Gastrocnemius medialis (tissue), 4 donors: ENCODE results near the gene IGSF21. TPM values are rescaled to one million over a fixed set of nuclear protein-coding genes. Genes with fewer than 3 reads are reported as not detected.

ENCODE experiments used
- ATAC-seq, 2 donors: fragments of 150-250 bp; one replicate each; pipeline ENCODE4 v1.9.1; 2016
- DNase-seq, 2 donors: peaks; one replicate each; pipeline ENCODE4 v3.0.0-alpha.2; 2019
- H3K27ac ChIP-seq, 4 donors: fragments of 200-600 bp; sonication (generic); 1 replicate in 1 of 4; 2 replicates in 3 of 4; pipeline ENCODE4 v1.5.1; 2016 to 2018; ENCODE audit warnings: mild to moderate bottlenecking in 2 of 4, moderate library complexity in 1 of 4
- H3K27me3 ChIP-seq, 3 donors: fragments of 200-600 bp; sonication (generic) in 2 of 3; 1 replicate in 1 of 3; 2 replicates in 2 of 3; pipeline versions ENCODE4 v1.5.1 to v1.6.0; 2016 to 2019; ENCODE audit warnings: mild to moderate bottlenecking in 1 of 3, moderate library complexity in 1 of 3
- H3K36me3 ChIP-seq, 2 donors: fragments of 200-600 bp; sonication (generic) in 1 of 2; one replicate each; pipeline ENCODE4 v1.5.1; 2017 to 2018
- H3K4me1 ChIP-seq, 2 donors: fragments of 200-600 bp; sonication (generic) in 1 of 2; one replicate each; pipeline ENCODE4 v1.5.1; 2016 to 2017; ENCODE audit warnings: mild to moderate bottlenecking in 2 of 2
- H3K4me3 ChIP-seq, 4 donors: fragments of 200-600 bp; sonication (generic) in 3 of 4; 1 replicate in 1 of 4; 2 replicates in 3 of 4; pipeline ENCODE4 v1.5.1; 2016 to 2019; ENCODE audit warnings: mild to moderate bottlenecking in 2 of 4
- H3K9me3 ChIP-seq, 3 donors: fragments of 200-600 bp; sonication (generic) in 2 of 3; 1 replicate in 1 of 3; 2 replicates in 2 of 3; pipeline ENCODE4 v1.5.1; 2016 to 2019
- POLR2A ChIP-seq, 2 donors: fragments of 450-650 bp; IDR thresholded peaks; one replicate each; pipeline ENCODE4 v1.6.1; 2017; ENCODE audit warnings: antibody characterized with exemption in 2 of 2, mild to moderate bottlenecking in 2 of 2, moderate library complexity in 2 of 2
- in situ Hi-C, 4 donors: fragments of 200-750 bp; cut with MboI; loops; one replicate each; pipeline versions ENCODE4 v1.15.0 to v1.8.0; 2017; ENCODE audit warnings: low sequenced_read_pairs in 4 of 4
- intact Hi-C: fragments of 100-400 bp; cut with DNase I; formaldehyde crosslinking; loops from one replicate; pipeline ENCODE4 v1.15.1; 2023; ENCODE audit warnings: low total_unique reads
- total RNA-seq, 4 donors: library from RNA; depleted of rRNA; stranded (reverse); fragments of >200 nt; gene quantifications; one replicate each; pipeline versions ENCODE4 v1.1.0 to v1.2.3, GENCODE V29; 2016
- TF ChIP-seq, protein P1 (sequence below), 5 experiments: fragments of 450-650 bp in 3 of 5; fragments of 200-600 bp in 2 of 5; sonication (generic) in 2 of 5; IDR thresholded peaks in 4 of 5; conservative IDR thresholded peaks in 1 of 5; 1 replicate in 4 of 5; 2 replicates in 1 of 5; pipeline ENCODE4 v1.5.1; 2016 to 2019; ENCODE audit warnings: antibody characterized with exemption in 5 of 5, mild to moderate bottlenecking in 3 of 5, moderate library complexity in 3 of 5

IGSF21 gene
- total RNA-seq, 4 donors from 2014 or later, result 0.32 to 0.66 (median 0.53) TPM

DNA sequence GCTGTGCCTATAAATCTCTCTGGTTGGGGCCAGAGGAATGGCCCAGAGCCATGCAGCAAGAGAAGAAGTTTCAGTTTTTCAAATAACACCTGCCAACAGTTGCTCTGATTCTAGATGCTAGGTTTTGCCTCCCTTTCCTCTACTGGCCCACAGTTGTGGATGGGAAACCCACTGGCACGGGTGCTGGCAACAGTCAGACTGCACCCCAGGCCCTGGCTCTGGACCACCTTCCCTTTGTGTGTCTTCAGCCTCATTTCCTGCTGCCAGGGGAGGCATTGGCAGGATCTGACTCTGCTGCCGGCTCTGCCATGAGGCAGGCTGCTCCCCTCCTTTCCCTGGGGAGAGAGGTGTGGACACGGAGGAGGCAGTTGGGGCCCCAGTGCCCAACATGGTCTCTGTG lies 142.0 kb downstream of the IGSF21 start:
- intact Hi-C loops, result no loop called here
- Histone ChIP-seq H3K4me1 (no peaks in the 10 kb centered on the region), H3K4me3 (no peak overlapping the region), H3K36me3 (no peaks in the 10 kb centered on the region), H3K27ac (no peak overlapping the region), H3K27me3 (peaks cover 0 to 6% (median 0%) of the 10 kb centered on the region in 3 donors), H3K9me3 (no peaks in the 10 kb centered on the region)
- in situ Hi-C loops, result no loop called here
- no peak for TF ChIP-seq POLR2A (IDR thresholded peaks at IDR 0.05)
- TF ChIP-seq, protein P1, sequence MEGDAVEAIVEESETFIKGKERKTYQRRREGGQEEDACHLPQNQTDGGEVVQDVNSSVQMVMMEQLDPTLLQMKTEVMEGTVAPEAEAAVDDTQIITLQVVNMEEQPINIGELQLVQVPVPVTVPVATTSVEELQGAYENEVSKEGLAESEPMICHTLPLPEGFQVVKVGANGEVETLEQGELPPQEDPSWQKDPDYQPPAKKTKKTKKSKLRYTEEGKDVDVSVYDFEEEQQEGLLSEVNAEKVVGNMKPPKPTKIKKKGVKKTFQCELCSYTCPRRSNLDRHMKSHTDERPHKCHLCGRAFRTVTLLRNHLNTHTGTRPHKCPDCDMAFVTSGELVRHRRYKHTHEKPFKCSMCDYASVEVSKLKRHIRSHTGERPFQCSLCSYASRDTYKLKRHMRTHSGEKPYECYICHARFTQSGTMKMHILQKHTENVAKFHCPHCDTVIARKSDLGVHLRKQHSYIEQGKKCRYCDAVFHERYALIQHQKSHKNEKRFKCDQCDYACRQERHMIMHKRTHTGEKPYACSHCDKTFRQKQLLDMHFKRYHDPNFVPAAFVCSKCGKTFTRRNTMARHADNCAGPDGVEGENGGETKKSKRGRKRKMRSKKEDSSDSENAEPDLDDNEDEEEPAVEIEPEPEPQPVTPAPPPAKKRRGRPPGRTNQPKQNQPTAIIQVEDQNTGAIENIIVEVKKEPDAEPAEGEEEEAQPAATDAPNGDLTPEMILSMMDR (IDR thresholded peaks at IDR 0.05 in 4 of 5, conservative IDR thresholded peaks at IDR 0.05 in 1 of 5), result no peak
- ATAC-seq, result no peak
- DNase-seq, result no peak

GRCh38 chr1:18253093-18253492 lies 145.5 kb downstream of the IGSF21 start:
- Histone ChIP-seq H3K9me3 (no peaks in the 10 kb centered on the region), H3K4me1 (no peaks in the 10 kb centered on the region), H3K4me3 (no peak overlapping the region), H3K36me3 (no peaks in the 10 kb centered on the region), H3K27me3 (peaks cover 0 to 6% (median 0%) of the 10 kb centered on the region in 3 donors), H3K27ac (no peak overlapping the region)
- no peak for DNase-seq
- in situ Hi-C loops (no loop called here), intact Hi-C loops (no loop called here)
- TF ChIP-seq, protein P1 (IDR thresholded peaks at IDR 0.05 in 4 of 5, conservative IDR thresholded peaks at IDR 0.05 in 1 of 5), result no peak
- TF ChIP-seq POLR2A (IDR thresholded peaks at IDR 0.05), result no peak
- ATAC-seq, result no peak

DNA sequence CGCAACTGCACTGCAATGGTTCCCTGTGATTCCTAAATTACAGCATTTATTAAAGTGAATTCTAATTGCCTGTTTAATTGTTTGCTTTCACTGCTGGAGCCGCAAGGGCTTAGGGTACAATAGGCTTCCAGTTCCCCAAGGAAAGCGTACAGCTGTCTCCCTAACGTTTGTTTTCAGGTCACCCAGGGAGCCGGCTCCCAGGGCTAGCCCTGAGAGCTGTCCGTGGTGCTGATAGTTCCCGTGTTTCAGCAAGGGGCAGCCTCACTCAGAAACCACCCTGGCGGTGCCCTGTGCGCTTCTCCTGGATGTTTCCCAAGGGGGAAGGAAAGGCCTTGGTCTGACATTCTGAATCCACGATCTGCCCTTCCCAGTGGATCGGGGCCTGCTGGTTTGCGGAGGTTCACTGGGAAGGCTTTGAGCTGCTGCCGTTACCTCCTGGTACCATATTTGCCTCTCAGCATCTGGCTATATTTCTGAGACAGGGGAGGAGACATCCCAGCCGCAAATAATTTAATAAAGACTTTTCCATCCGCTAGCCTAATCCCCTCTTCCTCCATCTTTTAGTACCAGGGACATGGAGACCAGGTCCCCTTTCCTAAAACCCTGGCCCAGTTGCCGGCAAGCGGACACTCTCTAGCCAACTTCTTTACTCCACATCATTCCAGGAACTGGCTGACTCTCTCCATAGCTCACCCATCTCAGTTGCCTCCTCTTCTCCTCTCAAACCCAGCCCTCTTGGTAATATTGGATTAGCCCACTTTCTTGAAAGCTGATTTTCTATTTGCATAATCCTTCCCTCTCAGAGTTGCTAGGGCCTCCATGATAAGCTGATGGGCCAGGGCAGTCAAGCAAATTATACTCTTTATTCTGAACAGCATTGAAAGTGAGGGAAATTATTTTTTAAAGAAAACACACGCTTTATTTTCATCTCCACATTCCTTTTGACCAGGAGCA lies 149.0 kb downstream of the IGSF21 start:
- intact Hi-C loops (no loop called here), in situ Hi-C loops (no loop called here)
- Histone ChIP-seq H3K36me3 (no peaks in the 10 kb centered on the region), H3K9me3 (no peaks in the 10 kb centered on the region), H3K4me3 (no peak overlapping the region), H3K27ac (no peak overlapping the region), H3K4me1 (no peaks in the 10 kb centered on the region), H3K27me3 (peaks cover 0 to 11% (median 1%) of the 10 kb centered on the region in 3 donors)
- DNase-seq (no peak), ATAC-seq (no peak)
- TF ChIP-seq, protein P1 (IDR thresholded peaks at IDR 0.05 in 4 of 5, conservative IDR thresholded peaks at IDR 0.05 in 1 of 5), result no peak
- no peak for TF ChIP-seq POLR2A (IDR thresholded peaks at IDR 0.05)

DNA sequence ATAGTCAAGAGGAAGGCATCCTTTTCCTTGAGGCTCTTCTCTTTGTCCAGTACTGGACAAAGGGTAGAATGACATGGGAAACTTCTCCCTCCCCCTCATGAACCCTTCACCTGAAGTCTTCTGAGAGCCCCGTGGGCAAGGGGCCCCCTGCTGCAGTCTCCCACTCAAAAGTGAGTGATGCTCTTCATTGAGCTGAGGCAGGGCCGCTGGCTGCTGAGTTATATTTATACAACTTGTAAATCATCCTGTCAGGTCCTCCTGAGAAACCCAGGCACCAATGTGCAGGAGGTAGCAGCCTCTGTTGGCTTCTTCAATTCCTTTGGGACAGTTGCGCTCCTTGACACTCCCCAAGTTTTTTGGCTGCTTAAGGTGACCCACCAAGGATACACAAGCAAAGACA lies 150.2 kb downstream of the IGSF21 start:
- intact Hi-C loops, result no loop called here
- Histone ChIP-seq H3K36me3 (no peaks in the 10 kb centered on the region), H3K4me3 (no peak overlapping the region), H3K4me1 (no peaks in the 10 kb centered on the region), H3K27me3 (peaks cover 0 to 18% (median 0%) of the 10 kb centered on the region in 3 donors), H3K9me3 (no peaks in the 10 kb centered on the region), H3K27ac (no peak overlapping the region)
- no peak for ATAC-seq
- in situ Hi-C loops, result no loop called here
- TF ChIP-seq, protein P1 (IDR thresholded peaks at IDR 0.05 in 4 of 5, conservative IDR thresholded peaks at IDR 0.05 in 1 of 5), result no peak
- TF ChIP-seq POLR2A (IDR thresholded peaks at IDR 0.05), result no peak
- DNase-seq, result no peak
